ENCODE measurements around the gene BCKDHB.

DNA sequence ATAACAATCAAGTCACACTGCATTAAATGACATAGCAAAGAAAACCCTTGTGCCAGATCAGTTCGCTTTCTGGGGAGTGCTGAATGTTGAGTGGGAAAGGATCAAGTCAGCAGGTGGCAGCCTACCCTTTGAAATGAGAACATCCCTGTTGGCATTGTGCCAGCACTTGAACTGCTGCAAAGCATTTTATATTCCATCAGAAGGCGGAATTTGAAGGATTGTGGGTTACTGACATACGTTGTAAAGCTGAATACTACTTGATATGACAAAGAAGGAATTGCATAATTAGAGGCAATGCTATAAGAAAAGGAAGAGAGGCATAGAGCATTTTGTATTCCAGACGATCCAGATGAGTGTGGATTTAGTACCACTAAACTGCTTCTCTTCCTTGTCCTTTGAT, 26.5 kb downstream of the BCKDHB start:
- TF ChIP-seq, protein P1, sequence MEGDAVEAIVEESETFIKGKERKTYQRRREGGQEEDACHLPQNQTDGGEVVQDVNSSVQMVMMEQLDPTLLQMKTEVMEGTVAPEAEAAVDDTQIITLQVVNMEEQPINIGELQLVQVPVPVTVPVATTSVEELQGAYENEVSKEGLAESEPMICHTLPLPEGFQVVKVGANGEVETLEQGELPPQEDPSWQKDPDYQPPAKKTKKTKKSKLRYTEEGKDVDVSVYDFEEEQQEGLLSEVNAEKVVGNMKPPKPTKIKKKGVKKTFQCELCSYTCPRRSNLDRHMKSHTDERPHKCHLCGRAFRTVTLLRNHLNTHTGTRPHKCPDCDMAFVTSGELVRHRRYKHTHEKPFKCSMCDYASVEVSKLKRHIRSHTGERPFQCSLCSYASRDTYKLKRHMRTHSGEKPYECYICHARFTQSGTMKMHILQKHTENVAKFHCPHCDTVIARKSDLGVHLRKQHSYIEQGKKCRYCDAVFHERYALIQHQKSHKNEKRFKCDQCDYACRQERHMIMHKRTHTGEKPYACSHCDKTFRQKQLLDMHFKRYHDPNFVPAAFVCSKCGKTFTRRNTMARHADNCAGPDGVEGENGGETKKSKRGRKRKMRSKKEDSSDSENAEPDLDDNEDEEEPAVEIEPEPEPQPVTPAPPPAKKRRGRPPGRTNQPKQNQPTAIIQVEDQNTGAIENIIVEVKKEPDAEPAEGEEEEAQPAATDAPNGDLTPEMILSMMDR (IDR thresholded peaks at IDR 0.05): peak in 1 of 3 donors; percentile 34
- no peak for TF ChIP-seq POLR2A (IDR thresholded peaks at IDR 0.05)
- peak in 1 of 3 donors; percentile 64 for TF ChIP-seq POLR2AphosphoS5 (IDR thresholded peaks at IDR 0.05)
